Pancreas (tissue), 10 donors: Measurements from ENCODE around the gene CLEC14A. TPM values are rescaled to one million over a fixed set of nuclear protein-coding genes. Genes with fewer than 3 reads are reported as not detected.

Experiments
- ATAC-seq, 4 donors: fragments of 200-7000 bp; cut with Tn5 transposase; one replicate each; pipeline versions ENCODE4 v1.8.0 to v1.9.1; 2020; ENCODE audit warnings: mild to moderate bottlenecking in 4 of 4, moderate library complexity in 4 of 4
- DNase-seq, 6 donors: peaks; one replicate each; pipeline ENCODE4 v3.0.0-alpha.2; 2020
- FAIRE-seq: peaks from 2 replicates; lab custom pipeline; 2012; peaks lifted over from hg19 to GRCh38; lab: Jason Lieb, UNC
- H3K27ac ChIP-seq, 4 donors: fragments of 200-600 bp; sonication (generic); 1 replicate in 3 of 4; 2 replicates in 1 of 4; pipeline versions ENCODE4 v1.5.0 to v1.8.0; 2020
- H3K27me3 ChIP-seq, 4 donors: fragments of 200-600 bp; one replicate each; pipeline ENCODE4 v1.8.0; 2021
- H3K36me3 ChIP-seq, 3 donors: fragments of 200-600 bp; sonication (generic) in 1 of 3; one replicate each; pipeline versions ENCODE4 v1.5.0 to v1.8.0; 2020 to 2021
- H3K4me1 ChIP-seq, 3 donors: fragments of 200-600 bp; one replicate each; pipeline ENCODE4 v1.8.0; 2021
- H3K4me3 ChIP-seq, 4 donors: fragments of 200-600 bp; sonication (generic) in 2 of 4; one replicate each; pipeline versions ENCODE4 v1.5.0 to v1.8.0; 2020 to 2021
- H3K9me3 ChIP-seq, 4 donors: fragments of 200-600 bp; one replicate each; pipeline ENCODE4 v1.8.0; 2021
- CTCF ChIP-seq, 4 donors: fragments of 200-600 bp; sonication (generic) in 3 of 4; IDR thresholded peaks; one replicate each; pipeline versions ENCODE4 v1.5.0 to v1.8.0; 2021; ENCODE audit warnings: antibody characterized with exemption in 4 of 4
- WGBS, 2 donors: extraction: QIAGEN DNeasy Blood & Tissue Kit; methylation state at CpG; one replicate each; pipeline ENCODE4 v1.1.7; 2013; 5-methylcytosine and 5-hydroxymethylcytosine counted together
- intact Hi-C, 3 donors: fragments of 100-400 bp; cut with DNase I; formaldehyde crosslinking; loops; one replicate each; pipeline versions ENCODE4 v1.11.1 to v1.14.2; 2022
- polyA plus RNA-seq, 2 donors: library from polyadenylated mRNA; stranded (reverse); fragments of 200-250 nt; gene quantifications; one replicate each; pipeline ENCODE4 v1.2.3, GENCODE V29; 2013
- total RNA-seq, 6 donors: library from RNA; stranded (reverse); fragmentation: NEBNext Ultra II Directional in 4 of 6; extraction: Animal tissue kit (Norgen Biotek cat#: 25700) in 4 of 6; gene quantifications; one replicate each; pipeline versions ENCODE4 v1.2.1 to v1.2.4, GENCODE V29; 2021 to 2023
- donor health status: healthy with polysubstance abuse.
- donor health status: DM: no; HTN: no; CAD: no; lungs with moderate emphysema.
- donor health status: DM: no; HTN: no; CAD: no.
- donor health status: control.
- donor health status: control.
- donor health status: Bipolar disorder and iron deficiency.
- donor health status: DM: yes; HTN: yes; CAD: no.
- donor health status: DM: no; HTN: no; CAD: no.
- donor health status: DM: no; HTN: no; CAD: no.
- donor health status: DM: yes; HTN: yes; CAD: no.

The CLEC14A gene
- total and polyA plus RNA-seq, 8 donors, result 2.6 to 7.5 (median 3.5) TPM

- H3K9me3 ChIP-seq, result no peaks in the 10 kb centered on the region
- DNase-seq (no peak), FAIRE-seq (no peak), ATAC-seq (no peak)
- H3K4me3 ChIP-seq, result no peak overlapping the region
- H3K36me3 ChIP-seq, result no peaks in the 10 kb centered on the region
- no peak for TF ChIP-seq CTCF (IDR thresholded peaks at IDR 0.05)
- H3K27me3 ChIP-seq, result no peaks in the 10 kb centered on the region
- 64 to 82% methylated on average over 4 of the region's 4 CpGs for WGBS, 2 donors
- intact Hi-C loops, result no loop called here
- no peak overlapping the region for H3K27ac ChIP-seq
- no peaks in the 10 kb centered on the region for H3K4me1 ChIP-seq
Observed at GRCh38 chr14:38252066-38252710, 3.7 kb downstream of the CLEC14A start.

GRCh38 chr14:38250331-38250730 lies 5.6 kb downstream of the CLEC14A start:
- no peak for DNase-seq
- H3K4me3 ChIP-seq, result peak overlapping the region in 1 of 4 donors; percentile 2
- H3K36me3 ChIP-seq, result no peaks in the 10 kb centered on the region
- no peak overlapping the region for H3K27ac ChIP-seq
- H3K4me1 ChIP-seq, result no peaks in the 10 kb centered on the region
- FAIRE-seq, result no peak
- TF ChIP-seq CTCF (IDR thresholded peaks at IDR 0.05), result no peak
- H3K27me3 ChIP-seq, result no peaks in the 10 kb centered on the region
- intact Hi-C loops, result no loop called here
- ATAC-seq, result no peak
- H3K9me3 ChIP-seq, result no peaks in the 10 kb centered on the region

GRCh38 chr14:38248321-38249028 lies 7.4 kb downstream of the CLEC14A start:
- no peak for TF ChIP-seq CTCF (IDR thresholded peaks at IDR 0.05)
- WGBS, 2 donors, result 89 to 97% methylated on average over 3 of the region's 3 CpGs
- DNase-seq (no peak), ATAC-seq (no peak), FAIRE-seq (no peak)
- Histone ChIP-seq H3K27ac (no peak overlapping the region), H3K36me3 (no peaks in the 10 kb centered on the region), H3K4me3 (no peak overlapping the region), H3K4me1 (no peaks in the 10 kb centered on the region), H3K27me3 (no peaks in the 10 kb centered on the region), H3K9me3 (no peaks in the 10 kb centered on the region)
- intact Hi-C loops, result no loop called here

GRCh38 chr14:38243696-38244240 lies 12.1 kb downstream of the CLEC14A start:
- TF ChIP-seq CTCF (IDR thresholded peaks at IDR 0.05), result no peak
- FAIRE-seq, result no peak

GRCh38 chr14:38238878-38239277 lies 17.0 kb downstream of the CLEC14A start:
- no peaks in the 10 kb centered on the region for H3K36me3 ChIP-seq

More at GRCh38 chr14:38243696-38244240, 12.1 kb downstream of the CLEC14A start:
- Histone ChIP-seq H3K27me3 (no peaks in the 10 kb centered on the region), H3K27ac (no peak overlapping the region), H3K4me1 (no peaks in the 10 kb centered on the region), H3K9me3 (no peaks in the 10 kb centered on the region), H3K36me3 (no peaks in the 10 kb centered on the region), H3K4me3 (no peak overlapping the region)
- intact Hi-C loops, result no loop called here
- ATAC-seq (no peak), DNase-seq (no peak)
- 77 to 81% methylated on average over 1 of the region's 1 CpG for WGBS, 2 donors

More at GRCh38 chr14:38238878-38239277, 17.0 kb downstream of the CLEC14A start:
- DNase-seq (no peak), ATAC-seq (no peak), FAIRE-seq (no peak)
- Histone ChIP-seq H3K9me3 (no peaks in the 10 kb centered on the region), H3K27me3 (no peaks in the 10 kb centered on the region), H3K4me1 (no peaks in the 10 kb centered on the region), H3K4me3 (no peak overlapping the region), H3K27ac (no peak overlapping the region)
- TF ChIP-seq CTCF (IDR thresholded peaks at IDR 0.05), result no peak
- intact Hi-C loops, result no loop called here
